Heart left ventricle (tissue), 16 donors: ENCODE data around the gene ADCY5. TPM values are rescaled to one million over a fixed set of nuclear protein-coding genes. Genes with fewer than 3 reads are reported as not detected.
A peak's percentile ranks its signal among the peaks of the same experiment; 100 is the strongest.

ENCODE experiments used
- ATAC-seq, 4 donors: fragments of 200-7000 bp; cut with Tn5 transposase; one replicate each; pipeline ENCODE4 v1.9.1; 2020 to 2022; ENCODE audit warnings: moderate library complexity in 4 of 4, mild to moderate bottlenecking in 3 of 4, moderate number of reproducible peaks in 1 of 4
- DNase-seq, 5 donors: peaks; one replicate each; pipeline ENCODE4 v3.0.0-alpha.2; 2020
- H3K27ac ChIP-seq, 12 donors: fragments of 200-600 bp; sonication (generic) in 4 of 12; one replicate each; pipeline versions ENCODE4 v1.5.0 to v1.8.0; 2016 to 2022; ENCODE audit warnings: mild to moderate bottlenecking in 2 of 12
- H3K27me3 ChIP-seq, 9 donors: fragments of 200-600 bp; sonication (generic) in 2 of 9; one replicate each; pipeline versions ENCODE4 v1.5.1 to v1.8.0; 2016 to 2022; ENCODE audit warnings: mild to moderate bottlenecking in 3 of 9
- H3K36me3 ChIP-seq, 9 donors: fragments of 200-600 bp; sonication (generic) in 2 of 9; one replicate each; pipeline versions ENCODE4 v1.5.0 to v1.8.0; 2018 to 2022; ENCODE audit warnings: mild to moderate bottlenecking in 2 of 9
- H3K4me1 ChIP-seq, 12 donors: fragments of 200-600 bp; sonication (generic) in 4 of 12; one replicate each; pipeline versions ENCODE4 v1.5.0 to v1.8.0; 2016 to 2022; ENCODE audit warnings: mild to moderate bottlenecking in 3 of 12
- H3K4me3 ChIP-seq, 12 donors: fragments of 200-600 bp; sonication (generic) in 4 of 12; one replicate each; pipeline versions ENCODE4 v1.5.0 to v1.8.0; 2017 to 2022; ENCODE audit warnings: mild to moderate bottlenecking in 9 of 12, moderate library complexity in 4 of 12
- H3K9me3 ChIP-seq, 12 donors: fragments of 200-600 bp; sonication (generic) in 4 of 12; one replicate each; pipeline versions ENCODE4 v1.5.0 to v1.8.0; 2016 to 2022; ENCODE audit warnings: mild to moderate bottlenecking in 1 of 12
- CTCF ChIP-seq, 12 donors: fragments of 200-600 bp; sonication (generic) in 4 of 12; IDR thresholded peaks; one replicate each; pipeline versions ENCODE4 v1.5.0 to v1.8.0; 2018 to 2022; ENCODE audit warnings: antibody characterized with exemption in 12 of 12, mild to moderate bottlenecking in 5 of 12
- POLR2A ChIP-seq, 2 donors: fragments of 450-650 bp; IDR thresholded peaks; one replicate each; pipeline ENCODE4 v1.6.1; 2017; ENCODE audit warnings: antibody characterized with exemption in 2 of 2, mild to moderate bottlenecking in 2 of 2, moderate library complexity in 2 of 2
- WGBS, 4 donors: extraction: QIAGEN DNeasy Blood & Tissue Kit in 2 of 4; methylation state at CpG; one replicate each; pipeline versions ENCODE4 v1.1.5 to v1.1.7; 2013 to 2018; 5-methylcytosine and 5-hydroxymethylcytosine counted together
- intact Hi-C, 10 donors: fragments of 100-400 bp; cut with DNase I; formaldehyde crosslinking; loops; one replicate each; pipeline versions ENCODE4 v1.11.1 to v1.14.2; 2022
- polyA plus RNA-seq, 2 donors: library from polyadenylated mRNA; stranded (reverse); fragments of 200-250 nt; gene quantifications; one replicate each; pipeline ENCODE4 v1.2.3, GENCODE V29; 2013
- total RNA-seq, 9 donors: library from RNA; depleted of rRNA in 2 of 9; stranded (reverse); fragments of >200 nt in 2 of 9; fragmentation: NEBNext Ultra II Directional in 3 of 9; extraction: Animal tissue kit (Norgen Biotek cat#: 25700) in 3 of 9; gene quantifications; one replicate each; pipeline versions ENCODE4 v1.1.0 to v1.2.4, GENCODE V29; 2016 to 2023
- donor health status: ischemic (EF 13 %, LVEDD 7.1; RV severe dilation, severe dysfunction).
- donor health status: healthy with polysubstance abuse.
- donor health status: DM: no; HTN: yes; CAD: no.
- donor health status: DM: no; HTN: no; CAD: no.
- donor health status: ischemic (EF 25% LVEDD 6.9; RV normal size, moderate dysfunction).
- donor health status: ischemic (EF 25% LVEDD 5.7; RV mildly dilated, moderate dysfunction).
- donor health status: healthy.
- donor health status: DM: yes; HTN: yes; CAD: no.
- donor health status: ischemic (EF 35%, LVEDD 5.7; RV mildly dilated, moderate dysfunction).
- donor health status: nonischemic (EF 11% LVEDD 7.7; RV severe dilation, severe dysfunction).
- donor health status: DM: yes; HTN: yes; CAD: no.
- donor health status: PGD.
- donor health status: ischemic (EF 29% LVEDD 5.4; RV normal size, mild dysfunction).
- donor health status: nonischemic (EF 23%, LVEDD 6.1; RV moderate dilation, normal function).

The ADCY5 gene
- total and polyA plus RNA-seq, 11 donors: 78.5 to 276 (median 167) TPM

- no peak overlapping the region for H3K4me3 ChIP-seq
- no peak for TF ChIP-seq POLR2A (IDR thresholded peaks at IDR 0.05)
- TF ChIP-seq CTCF (IDR thresholded peaks at IDR 0.05): no peak
- 80 to 85% (median 83%) methylated on average over 7 of the region's 7 CpGs for WGBS, 4 donors
- no peaks in the 10 kb centered on the region for H3K9me3 ChIP-seq
- H3K36me3 ChIP-seq: no peaks in the 10 kb centered on the region
- ATAC-seq: no peak
- intact Hi-C loops: no loop called here
- H3K4me1 ChIP-seq: no peaks in the 10 kb centered on the region
- no peaks in the 10 kb centered on the region for H3K27me3 ChIP-seq
- no peak for DNase-seq
- no peak overlapping the region for H3K27ac ChIP-seq
These were observed 26.9 kb upstream of the ADCY5 start for GRCh38 chr3:123475786-123476185.

- no peak overlapping the region for H3K4me3 ChIP-seq
- intact Hi-C loops: no loop called here
- WGBS, 4 donors: 88 to 98% (median 94%) methylated on average over 5 of the region's 5 CpGs
- DNase-seq: no peak
- TF ChIP-seq CTCF (IDR thresholded peaks at IDR 0.05): no peak
- TF ChIP-seq POLR2A (IDR thresholded peaks at IDR 0.05): no peak
- H3K4me1 ChIP-seq: no peaks in the 10 kb centered on the region
- ATAC-seq: no peak
- no peak overlapping the region for H3K27ac ChIP-seq
- H3K9me3 ChIP-seq: no peaks in the 10 kb centered on the region
- H3K27me3 ChIP-seq: no peaks in the 10 kb centered on the region
- no peaks in the 10 kb centered on the region for H3K36me3 ChIP-seq
These were observed 22.2 kb upstream of the ADCY5 start for GRCh38 chr3:123471106-123471505.

GRCh38 chr3:123469323-123469995 lies 20.6 kb upstream of the ADCY5 start:
- no peak for TF ChIP-seq CTCF (IDR thresholded peaks at IDR 0.05)
- TF ChIP-seq POLR2A (IDR thresholded peaks at IDR 0.05): no peak
- no peak for DNase-seq
- Histone ChIP-seq H3K4me1 (no peaks in the 10 kb centered on the region), H3K36me3 (no peaks in the 10 kb centered on the region), H3K4me3 (no peak overlapping the region), H3K27me3 (no peaks in the 10 kb centered on the region), H3K27ac (no peak overlapping the region), H3K9me3 (no peaks in the 10 kb centered on the region)
- WGBS, 4 donors: 65 to 77% (median 76%) methylated on average over 10 to 11 of the region's 11 CpGs
- peak in 2 of 4 donors; percentile 26 to 27 for ATAC-seq
- intact Hi-C loops: no loop called here

GRCh38 chr3:123467046-123467445 lies 18.2 kb upstream of the ADCY5 start:
- no peaks in the 10 kb centered on the region for H3K27me3 ChIP-seq
- H3K9me3 ChIP-seq: no peaks in the 10 kb centered on the region
- no peaks in the 10 kb centered on the region for H3K4me1 ChIP-seq
- 75 to 87% (median 80%) methylated on average over 5 of the region's 5 CpGs for WGBS, 4 donors
- H3K4me3 ChIP-seq: no peak overlapping the region
- TF ChIP-seq POLR2A (IDR thresholded peaks at IDR 0.05): no peak
- no peak for TF ChIP-seq CTCF (IDR thresholded peaks at IDR 0.05)
- no peak for DNase-seq
- no peak overlapping the region for H3K27ac ChIP-seq
- ATAC-seq: no peak
- H3K36me3 ChIP-seq: no peaks in the 10 kb centered on the region
- intact Hi-C loops: no loop called here
